Forelimb muscle (tissue), 1 donor: ENCODE results near the gene BHLHE23. TPM values are rescaled to one million over a fixed set of nuclear protein-coding genes. Genes with fewer than 3 reads are reported as not detected.

ENCODE experiments used
- DNase-seq: peaks from one replicate; pipeline ENCODE4 v3.0.0-alpha.2; 2013; ENCODE audit warnings: low read depth
- polyA plus RNA-seq: library from polyadenylated mRNA; unstranded; fragments of 120-200 nt; gene quantifications from one replicate; pipeline ENCODE4 v1.2.1, GENCODE V29; 2013; ENCODE audit not compliant: insufficient read length

Gene BHLHE23
- polyA plus RNA-seq, 1 donor = not detected

GRCh38 chr20:63026582-63027165 is 19.9 kb upstream of the BHLHE23 start:
- DNase-seq = no peak

GRCh38 chr20:63025534-63026331 is 19.0 kb upstream of the BHLHE23 start:
- DNase-seq = no peak

GRCh38 chr20:63024573-63025392 is 18.0 kb upstream of the BHLHE23 start:
- DNase-seq = no peak

GRCh38 chr20:63023936-63024571 is 17.3 kb upstream of the BHLHE23 start:
- DNase-seq = no peak

- DNase-seq = no peak
These were observed 16.5 kb upstream of the BHLHE23 start for GRCh38 chr20:63023071-63023935.

- DNase-seq = no peak
These were observed 15.7 kb upstream of the BHLHE23 start for GRCh38 chr20:63022501-63022900.

GRCh38 chr20:63021356-63022321 is 14.9 kb upstream of the BHLHE23 start:
- no peak for DNase-seq

GRCh38 chr20:63020681-63021080 is 13.9 kb upstream of the BHLHE23 start:
- no peak for DNase-seq

GRCh38 chr20:63017826-63018411 is 11.2 kb upstream of the BHLHE23 start:
- DNase-seq = no peak

GRCh38 chr20:63017076-63017825 is 10.5 kb upstream of the BHLHE23 start:
- DNase-seq = no peak

GRCh38 chr20:63016514-63017075 is 9.8 kb upstream of the BHLHE23 start:
- no peak for DNase-seq

- no peak for DNase-seq
These were observed 9.0 kb upstream of the BHLHE23 start for GRCh38 chr20:63015662-63016361.

GRCh38 chr20:63015147-63015661 is 8.4 kb upstream of the BHLHE23 start:
- no peak for DNase-seq

GRCh38 chr20:63014710-63015109 is 7.9 kb upstream of the BHLHE23 start:
- no peak for DNase-seq

GRCh38 chr20:63014287-63014686 is 7.5 kb upstream of the BHLHE23 start:
- no peak for DNase-seq

GRCh38 chr20:63013207-63013606 is 6.4 kb upstream of the BHLHE23 start:
- DNase-seq = no peak

- no peak for DNase-seq
These were observed 5.0 kb upstream of the BHLHE23 start for GRCh38 chr20:63011798-63012197.
